Urinary bladder (tissue), 4 donors: ENCODE results near the gene SMAD2. TPM values are rescaled to one million over a fixed set of nuclear protein-coding genes. Genes with fewer than 3 reads are reported as not detected.
"Not testable (repeated sequence)": the region's sequence is repeated elsewhere in the genome, so short reads cannot be mapped to it uniquely, and the experiment has no call there.

Experiments used
- DNase-seq: peaks from one replicate; pipeline ENCODE4 v3.0.0-alpha.2; 2015; ENCODE audit errors: extremely low spot score
- H3K27ac ChIP-seq: one replicate; pipeline ENCODE4 v1.5.1; 2013; ENCODE audit warnings: low read depth, mild to moderate bottlenecking, moderate library complexity
- H3K36me3 ChIP-seq: one replicate; pipeline ENCODE4 v1.6.1; 2013; ENCODE audit warnings: mild to moderate bottlenecking, moderate library complexity; ENCODE audit not compliant: insufficient read depth
- H3K4me1 ChIP-seq: one replicate; pipeline ENCODE4 v1.6.1; 2013; ENCODE audit warnings: mild to moderate bottlenecking, moderate library complexity; ENCODE audit not compliant: insufficient read depth
- H3K4me3 ChIP-seq: one replicate; pipeline ENCODE4 v1.5.1; 2013; ENCODE audit warnings: low read depth, low read length
- WGBS: extraction: QIAGEN DNeasy Blood & Tissue Kit; methylation state at CpG from one replicate; pipeline ENCODE4 v1.1.7; 2013; 5-methylcytosine and 5-hydroxymethylcytosine counted together
- polyA plus RNA-seq: library from polyadenylated mRNA; stranded (reverse); fragments of 200-250 nt; gene quantifications from one replicate; pipeline ENCODE4 v1.2.3, GENCODE V29; 2013
- total RNA-seq: library from RNA; depleted of rRNA; stranded (reverse); fragments of >200 nt; gene quantifications from one replicate; pipeline ENCODE4 v1.2.3, GENCODE V29; 2014
- donor health status: healthy with polysubstance abuse.
- donor health status: healthy.

The SMAD2 gene
- total and polyA plus RNA-seq, 2 donors = 60.1 to 96.9 TPM

DNA sequence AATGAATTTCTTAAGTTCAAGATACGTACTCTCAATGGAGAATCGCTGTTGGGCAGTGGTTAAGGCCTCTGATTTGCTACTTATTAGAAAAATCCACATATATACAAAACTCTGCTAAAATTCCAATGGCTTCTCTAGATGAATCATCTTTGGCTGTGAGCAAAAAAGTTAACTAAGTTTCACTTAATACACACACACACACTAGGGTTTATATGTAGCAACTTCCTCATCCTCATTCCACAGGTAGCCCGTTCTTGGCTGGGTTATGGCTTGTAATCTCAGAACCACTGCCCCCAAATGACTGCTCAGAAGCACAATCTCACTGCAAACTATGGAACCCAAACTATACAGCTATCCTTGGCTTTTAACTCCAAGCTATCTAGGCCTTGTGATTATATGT lies 99.7 kb downstream of the SMAD2 start:
- Histone ChIP-seq H3K4me1 (no peaks in the 10 kb centered on the region), H3K4me3 (no peak overlapping the region), H3K36me3 (no peaks in the 10 kb centered on the region), H3K27ac (no peak overlapping the region)
- 98% methylated on average over 3 of the region's 3 CpGs for WGBS
- no peak for DNase-seq

DNA sequence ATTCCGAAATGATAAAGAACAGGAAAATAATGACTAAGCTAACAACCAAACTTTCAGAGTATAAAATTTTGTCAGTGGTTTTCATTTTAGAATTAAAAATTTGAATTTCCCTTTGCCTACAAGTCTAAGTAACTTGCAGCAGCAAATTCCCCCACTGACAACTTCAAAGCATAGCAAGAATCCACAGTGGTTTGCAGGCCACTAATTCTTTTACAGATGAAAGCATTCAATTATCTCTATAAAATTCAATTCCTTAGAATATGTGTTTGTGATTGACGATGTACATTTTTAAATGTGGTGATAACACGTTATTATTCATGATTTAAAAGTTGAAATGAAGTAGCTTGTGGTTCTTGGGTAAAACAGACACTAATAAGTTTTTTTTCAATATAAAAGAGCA lies 100.6 kb downstream of the SMAD2 start:
- 85% methylated on average over 3 of the region's 3 CpGs for WGBS
- DNase-seq = no peak
- H3K4me3 ChIP-seq = no peak overlapping the region
- H3K4me1 ChIP-seq = no peaks in the 10 kb centered on the region
- no peak overlapping the region for H3K27ac ChIP-seq
- H3K36me3 ChIP-seq = no peaks in the 10 kb centered on the region

DNA sequence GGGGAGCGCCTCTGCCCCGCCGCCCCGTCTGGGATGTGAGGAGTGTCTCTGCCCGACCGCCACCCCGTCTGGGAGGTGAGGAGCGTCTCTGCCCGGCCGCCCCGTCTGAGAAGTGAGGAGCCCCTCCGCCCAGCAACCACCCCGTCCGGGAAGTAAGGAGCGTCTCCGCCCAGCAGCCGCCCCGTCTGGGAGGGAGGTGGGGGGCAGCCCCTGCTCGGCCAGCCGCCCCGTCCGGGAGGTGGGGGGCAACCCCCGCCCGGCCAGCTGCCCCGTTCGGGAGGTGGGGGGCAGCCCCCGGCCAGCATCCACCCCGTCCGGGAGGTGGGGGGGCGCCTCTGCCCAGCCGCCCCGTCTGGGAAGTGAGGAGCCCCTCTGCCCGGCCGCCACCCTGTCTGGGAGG lies 102.4 kb downstream of the SMAD2 start:
- H3K36me3 ChIP-seq, H3K27ac ChIP-seq, H3K4me1 ChIP-seq, DNase-seq, H3K4me3 ChIP-seq: not testable (repeated sequence)
- WGBS = 97% methylated on average over 34 of the region's 34 CpGs

- DNase-seq = no peak
These were observed 104.0 kb downstream of the SMAD2 start for GRCh38 chr18:47826157-47827074.

DNA sequence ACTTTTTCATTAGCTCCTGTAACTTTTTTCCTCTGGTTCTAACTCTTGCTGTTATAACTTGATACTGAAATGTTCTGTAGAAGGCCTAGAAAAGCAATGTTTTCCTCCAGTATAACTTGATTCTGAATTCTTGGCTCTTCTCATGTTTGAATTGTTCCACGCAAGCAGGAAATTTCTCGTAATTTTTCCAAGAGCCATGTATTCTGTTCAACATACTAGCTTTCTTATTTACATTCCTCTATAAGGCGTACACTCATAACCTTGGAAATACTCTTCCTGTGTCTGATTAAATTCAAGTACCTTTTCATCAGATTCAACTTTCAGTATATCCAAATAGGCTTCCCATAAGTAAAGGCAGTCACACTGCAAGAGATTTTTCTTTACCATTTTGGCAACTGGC lies 109.1 kb downstream of the SMAD2 start:
- 49% methylated on average over 3 of the region's 3 CpGs for WGBS
- no peak for DNase-seq
- no peak overlapping the region for H3K27ac ChIP-seq

More at GRCh38 chr18:47826157-47827074, 104.0 kb downstream of the SMAD2 start:
- H3K36me3 ChIP-seq = no peaks in the 10 kb centered on the region
- H3K4me1 ChIP-seq = no peaks in the 10 kb centered on the region
- H3K27ac ChIP-seq = no peak overlapping the region
- no peak overlapping the region for H3K4me3 ChIP-seq
- WGBS = 86% methylated on average over 5 of the region's 5 CpGs

GRCh38 chr18:47817795-47818077 lies 112.7 kb downstream of the SMAD2 start:
- no peak overlapping the region for H3K27ac ChIP-seq
- no peak overlapping the region for H3K4me3 ChIP-seq
- no peaks in the 10 kb centered on the region for H3K4me1 ChIP-seq
- no peaks in the 10 kb centered on the region for H3K36me3 ChIP-seq
- WGBS = 24% methylated on average over 1 of the region's 1 CpG
- no peak for DNase-seq

More for the DNA sequence above, 109.1 kb downstream of the SMAD2 start:
- H3K4me3 ChIP-seq = no peak overlapping the region
- H3K36me3 ChIP-seq = no peaks in the 10 kb centered on the region
- no peaks in the 10 kb centered on the region for H3K4me1 ChIP-seq

GRCh38 chr18:47817017-47817794 lies 113.3 kb downstream of the SMAD2 start:
- H3K4me1 ChIP-seq = no peaks in the 10 kb centered on the region
- H3K27ac ChIP-seq = no peak overlapping the region
- no peak overlapping the region for H3K4me3 ChIP-seq
- WGBS = 78% methylated on average over 9 of the region's 9 CpGs
- DNase-seq = no peak
- no peaks in the 10 kb centered on the region for H3K36me3 ChIP-seq

DNA sequence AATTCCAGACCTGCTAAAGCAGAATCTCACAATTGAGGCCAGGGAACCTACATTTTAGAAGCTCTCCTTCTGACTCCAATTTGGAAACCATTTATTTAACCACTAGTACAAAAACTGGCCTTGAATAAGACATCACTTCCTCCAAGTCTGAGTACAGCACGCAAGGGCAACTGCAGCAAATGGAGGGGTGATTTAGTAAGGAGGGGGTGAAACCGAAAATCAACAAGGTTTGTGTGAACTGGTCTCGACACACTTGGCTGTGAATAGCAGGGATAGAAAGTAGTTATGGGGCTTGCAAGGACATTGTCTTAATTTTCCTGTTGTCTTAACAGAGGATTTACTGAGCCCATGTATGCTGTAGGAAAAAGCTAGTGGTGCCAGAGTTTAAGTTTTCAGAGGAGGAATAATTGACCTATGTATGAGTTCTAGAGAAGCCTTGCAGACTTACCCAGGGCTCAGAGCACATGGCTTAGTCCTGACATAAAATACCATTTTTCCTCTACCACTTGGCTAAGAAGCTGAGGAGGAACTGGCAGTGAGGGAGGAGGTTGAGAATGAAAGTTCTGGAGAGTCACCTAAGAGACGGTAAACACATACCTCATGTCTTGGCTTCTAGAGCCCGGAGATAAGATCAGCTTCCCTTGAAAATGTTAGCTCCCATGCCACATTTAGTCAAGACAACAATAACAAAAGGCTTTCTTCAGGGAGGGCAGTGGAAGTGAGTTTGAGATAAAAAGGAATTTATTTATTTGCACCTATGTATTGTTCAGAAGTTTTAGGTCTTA lies 114.8 kb downstream of the SMAD2 start:
- Histone ChIP-seq H3K4me1 (no peaks in the 10 kb centered on the region), H3K27ac (no peak overlapping the region), H3K36me3 (no peaks in the 10 kb centered on the region), H3K4me3 (no peak overlapping the region)
- no peak for DNase-seq
- 71% methylated on average over 5 of the region's 5 CpGs for WGBS

DNA sequence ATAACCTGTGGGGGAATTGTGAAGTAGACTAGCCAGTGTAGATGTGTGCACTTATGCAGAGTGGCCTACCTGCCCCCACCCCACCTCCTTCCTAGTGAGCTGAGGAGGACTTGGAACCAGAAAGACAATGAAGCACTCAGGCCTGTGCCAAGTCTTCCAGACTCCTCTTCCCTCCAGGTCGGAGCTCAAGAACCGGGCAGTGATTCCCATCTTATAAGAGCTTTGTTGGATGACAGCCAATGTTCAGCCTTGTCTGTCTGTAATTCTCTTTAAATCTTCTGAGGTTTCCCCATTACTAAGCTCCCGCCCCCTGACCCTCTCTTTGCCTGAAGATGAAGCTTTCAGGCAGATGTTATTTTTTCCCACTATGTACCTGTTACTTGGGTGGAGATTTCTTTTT lies 121.0 kb downstream of the SMAD2 start:
- H3K27ac ChIP-seq = no peak overlapping the region
- no peak overlapping the region for H3K4me3 ChIP-seq
- 41% methylated on average over 3 of the region's 3 CpGs for WGBS
- H3K4me1 ChIP-seq = no peaks in the 10 kb centered on the region
- DNase-seq = no peak
- no peaks in the 10 kb centered on the region for H3K36me3 ChIP-seq

DNA sequence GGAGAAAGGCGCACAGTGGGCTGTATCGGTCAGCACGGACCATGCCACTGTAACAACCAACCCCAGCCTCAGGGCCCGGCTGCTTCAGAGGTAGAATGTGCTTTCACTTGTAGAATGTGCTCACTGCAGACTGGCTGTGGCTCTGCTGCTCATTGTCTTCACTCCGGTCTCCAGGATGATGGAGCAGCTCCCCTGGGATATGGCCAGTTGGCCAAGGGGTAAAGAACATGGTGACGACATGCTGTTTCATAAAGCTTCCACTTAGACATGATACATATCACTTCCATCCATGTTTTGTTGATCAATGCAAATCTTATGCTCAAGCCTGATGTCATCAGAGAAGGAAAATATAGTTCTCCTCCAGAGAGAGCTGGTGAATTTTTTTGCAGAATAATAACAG lies 127.7 kb downstream of the SMAD2 start:
- Histone ChIP-seq H3K27ac (no peak overlapping the region), H3K36me3 (no peaks in the 10 kb centered on the region), H3K4me3 (no peak overlapping the region), H3K4me1 (no peaks in the 10 kb centered on the region)
- WGBS = 92% methylated on average over 6 of the region's 6 CpGs
- DNase-seq = no peak

GRCh38 chr18:47801817-47802216 lies 128.6 kb downstream of the SMAD2 start:
- H3K27ac ChIP-seq = no peak overlapping the region
- WGBS = 69% methylated on average over 3 of the region's 3 CpGs
- no peak for DNase-seq

GRCh38 chr18:47800756-47801155 lies 129.7 kb downstream of the SMAD2 start:
- H3K4me3 ChIP-seq = no peak overlapping the region
- no peak overlapping the region for H3K27ac ChIP-seq
- 78% methylated on average over 6 of the region's 6 CpGs for WGBS

More at GRCh38 chr18:47801817-47802216, 128.6 kb downstream of the SMAD2 start:
- H3K4me3 ChIP-seq = no peak overlapping the region
- no peaks in the 10 kb centered on the region for H3K4me1 ChIP-seq
- H3K36me3 ChIP-seq = no peaks in the 10 kb centered on the region

GRCh38 chr18:47800248-47800647 lies 130.2 kb downstream of the SMAD2 start:
- WGBS = 66% methylated on average over 10 of the region's 10 CpGs
- no peak for DNase-seq
- no peaks in the 10 kb centered on the region for H3K36me3 ChIP-seq
- no peaks in the 10 kb centered on the region for H3K4me1 ChIP-seq
- no peak overlapping the region for H3K27ac ChIP-seq
- no peak overlapping the region for H3K4me3 ChIP-seq

More at GRCh38 chr18:47800756-47801155, 129.7 kb downstream of the SMAD2 start:
- no peak for DNase-seq
- no peaks in the 10 kb centered on the region for H3K4me1 ChIP-seq
- H3K36me3 ChIP-seq = no peaks in the 10 kb centered on the region
